ENCODE results near the gene FNDC1.

- TF ChIP-seq CTCF (conservative IDR thresholded peaks at IDR 0.05; ENCODE audit: low read depth, low read length) (no peak), EZH2phosphoT487 (IDR thresholded peaks at IDR 0.05; ENCODE audit: borderline replicate concordance, low read length) (no peak)
These were observed 134.0 kb downstream of the FNDC1 start for GRCh38 chr6:159303159-159303558.
